CD4-positive, alpha-beta T cell (primary cell): Measurements from ENCODE around the gene TEX35. TPM values are rescaled to one million over a fixed set of nuclear protein-coding genes. Genes with fewer than 3 reads are reported as not detected.

Experiments
- ATAC-seq: fragments of 200-7000 bp; cut with Tn5 transposase; one replicate; pipeline ENCODE4 v1.10.0; 2022; ENCODE audit warnings: mild to moderate bottlenecking; ENCODE audit not compliant: poor library complexity
- CTCF ChIA-PET: fragments of 350-600 bp; sonication (Branson Sonifier 250); formaldehyde crosslinking; loops from one replicate; lab custom pipeline; 2021; ENCODE audit warnings: antibody characterized with exemption, inconsistent platforms; lab: Charles Lee
- POLR2A ChIA-PET: fragments of 350-600 bp; sonication (Branson Sonifier 250); formaldehyde crosslinking; loops from one replicate; lab custom pipeline; 2021; ENCODE audit warnings: antibody characterized with exemption, inconsistent platforms; lab: Charles Lee
- DNase-seq, 14 experiments: peaks; one replicate each; pipeline ENCODE4 v3.0.0-alpha.2; 2013 to 2020; ENCODE audit warnings: mixed read lengths in 2 of 14
- H3K27ac ChIP-seq, 2 donors: one replicate each; pipeline versions ENCODE4 v1.5.1 to v1.7.0; 2013; ENCODE audit warnings: low read length in 2 of 2, low read depth in 1 of 2, mild to moderate bottlenecking in 1 of 2
- H3K27me3 ChIP-seq, 2 experiments: 1 replicate in 1 of 2; 2 replicates in 1 of 2; pipeline versions ENCODE4 v1.6.1 to v1.7.0; 2013; ENCODE audit warnings: low read length in 2 of 2, control low read depth in 1 of 2, mild to moderate bottlenecking in 1 of 2, moderate library complexity in 1 of 2; ENCODE audit not compliant: insufficient read depth in 2 of 2, control insufficient read depth in 1 of 2
- H3K36me3 ChIP-seq: one replicate; pipeline ENCODE4 v1.6.1; 2013; ENCODE audit warnings: low read length, control low read depth; ENCODE audit not compliant: insufficient read depth
- H3K4me1 ChIP-seq: one replicate; pipeline ENCODE4 v1.6.1; 2013; ENCODE audit warnings: low read length, control low read depth; ENCODE audit not compliant: insufficient read depth
- H3K4me3 ChIP-seq: one replicate; pipeline ENCODE4 v1.5.1; 2013; ENCODE audit warnings: mild to moderate bottlenecking, low read length, moderate library complexity
- H3K9me3 ChIP-seq, 2 experiments: 1 replicate in 1 of 2; 2 replicates in 1 of 2; pipeline versions ENCODE4 v1.6.1 to v1.7.0; 2013; ENCODE audit warnings: low read length in 2 of 2, mild to moderate bottlenecking in 2 of 2, control low read depth in 1 of 2, moderate library complexity in 1 of 2; ENCODE audit not compliant: control insufficient read depth in 1 of 2, insufficient read depth in 1 of 2
- H3K27ac Mint-ChIP-seq: one replicate; pipeline ENCODE4 v1.8.0; 2020; ENCODE audit warnings: mixed read lengths
- H3K27me3 Mint-ChIP-seq: one replicate; pipeline ENCODE4 v1.8.0; 2021; ENCODE audit warnings: mixed read lengths
- H3K36me3 Mint-ChIP-seq: one replicate; pipeline ENCODE4 v1.8.0; 2021; ENCODE audit warnings: low read depth, mixed read lengths
- H3K4me1 Mint-ChIP-seq: one replicate; pipeline ENCODE4 v1.8.0; 2021; ENCODE audit warnings: low read depth, mixed read lengths
- H3K4me3 Mint-ChIP-seq: one replicate; pipeline ENCODE4 v1.8.0; 2020; ENCODE audit warnings: mild to moderate bottlenecking, mixed read lengths
- H3K9me3 Mint-ChIP-seq: one replicate; pipeline ENCODE4 v1.8.0; 2020; ENCODE audit warnings: mixed read lengths
- intact Hi-C, 2 experiments: fragments of 100-400 bp; cut with DNase I in 1 of 2; cut with micrococcal nuclease in 1 of 2; formaldehyde crosslinking; loops; one replicate each; pipeline versions ENCODE4 v1.15.1 to v1.9.0; 2023 to 2025; cut with DNase I, micrococcal nuclease
- total RNA-seq, 174 experiments: library from RNA in 2 of 174; stranded (reverse) in 2 of 174; gene quantifications; one replicate each; pipeline ENCODE4 v1.2.3 and lab custom pipeline; 2021 to 2026
- TF ChIP-seq, protein P1 (sequence below): fragments of 200-600 bp; IDR thresholded peaks from one replicate; pipeline ENCODE4 v1.8.0; 2022; ENCODE audit warnings: antibody characterized with exemption, mild to moderate bottlenecking

Gene TEX35
- total RNA-seq, 2 experiments from 2014 or later: not detected

DNA sequence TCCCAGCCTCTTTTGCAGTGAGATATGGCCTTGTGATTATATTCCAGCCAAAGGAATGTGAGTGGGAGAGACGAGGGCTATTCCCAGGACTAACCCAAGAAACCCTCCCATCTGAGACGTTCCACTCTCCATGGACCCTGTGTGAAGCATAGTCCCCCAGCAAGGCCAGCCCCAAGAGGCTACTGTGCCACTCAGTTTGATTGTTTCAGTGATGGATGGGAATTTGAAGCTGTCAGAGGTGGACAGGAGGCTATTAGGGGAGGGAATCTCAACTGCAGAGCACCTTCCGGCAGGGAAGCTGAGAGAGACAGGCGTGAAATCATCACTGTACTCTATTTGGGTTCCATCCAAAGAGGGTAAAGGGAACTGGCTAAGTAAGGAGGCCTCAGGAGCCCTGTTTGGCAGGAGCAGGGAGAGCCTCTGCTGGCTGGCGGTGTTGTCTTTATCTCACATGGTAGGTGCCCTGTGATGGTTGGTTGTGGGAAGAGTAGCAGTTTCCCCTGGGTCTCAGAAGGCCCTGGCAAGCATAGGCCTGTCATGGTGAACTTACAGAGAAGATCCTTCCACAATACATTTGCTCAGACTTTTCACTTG is 3.4 kb upstream of the TEX35 start:
- no peaks in the 10 kb centered on the region for H3K4me1 Mint-ChIP-seq
- no peaks in the 10 kb centered on the region for H3K9me3 Mint-ChIP-seq
- peaks cover 2% of the 10 kb centered on the region for H3K4me1 ChIP-seq
- H3K4me3 Mint-ChIP-seq: no peak overlapping the region
- H3K4me3 ChIP-seq: no peak overlapping the region
- ATAC-seq (no peak), DNase-seq (no peak)
- ChIA-PET CTCF (no interaction called here), POLR2A (no interaction called here)
- intact Hi-C loops: no loop called here
- H3K36me3 ChIP-seq: no peaks in the 10 kb centered on the region
- no peaks in the 10 kb centered on the region for H3K27me3 ChIP-seq
- H3K36me3 Mint-ChIP-seq: no peaks in the 10 kb centered on the region
- no peak overlapping the region for H3K27ac Mint-ChIP-seq
- H3K27me3 Mint-ChIP-seq: no peaks in the 10 kb centered on the region
- H3K9me3 ChIP-seq: peaks cover 0 to 5% of the 10 kb centered on the region in 2 experiments
- no peak overlapping the region for H3K27ac ChIP-seq
- TF ChIP-seq, protein P1, sequence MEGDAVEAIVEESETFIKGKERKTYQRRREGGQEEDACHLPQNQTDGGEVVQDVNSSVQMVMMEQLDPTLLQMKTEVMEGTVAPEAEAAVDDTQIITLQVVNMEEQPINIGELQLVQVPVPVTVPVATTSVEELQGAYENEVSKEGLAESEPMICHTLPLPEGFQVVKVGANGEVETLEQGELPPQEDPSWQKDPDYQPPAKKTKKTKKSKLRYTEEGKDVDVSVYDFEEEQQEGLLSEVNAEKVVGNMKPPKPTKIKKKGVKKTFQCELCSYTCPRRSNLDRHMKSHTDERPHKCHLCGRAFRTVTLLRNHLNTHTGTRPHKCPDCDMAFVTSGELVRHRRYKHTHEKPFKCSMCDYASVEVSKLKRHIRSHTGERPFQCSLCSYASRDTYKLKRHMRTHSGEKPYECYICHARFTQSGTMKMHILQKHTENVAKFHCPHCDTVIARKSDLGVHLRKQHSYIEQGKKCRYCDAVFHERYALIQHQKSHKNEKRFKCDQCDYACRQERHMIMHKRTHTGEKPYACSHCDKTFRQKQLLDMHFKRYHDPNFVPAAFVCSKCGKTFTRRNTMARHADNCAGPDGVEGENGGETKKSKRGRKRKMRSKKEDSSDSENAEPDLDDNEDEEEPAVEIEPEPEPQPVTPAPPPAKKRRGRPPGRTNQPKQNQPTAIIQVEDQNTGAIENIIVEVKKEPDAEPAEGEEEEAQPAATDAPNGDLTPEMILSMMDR: no peak

GRCh38 chr1:178510155-178510554 is 2.8 kb upstream of the TEX35 start:
- no peaks in the 10 kb centered on the region for H3K36me3 Mint-ChIP-seq
- Histone ChIP-seq H3K27me3 (no peaks in the 10 kb centered on the region), H3K36me3 (no peaks in the 10 kb centered on the region), H3K9me3 (peaks cover 0 to 5% of the 10 kb centered on the region in 2 experiments), H3K4me3 (no peak overlapping the region), H3K4me1 (peaks cover 2% of the 10 kb centered on the region), H3K27ac (no peak overlapping the region)
- no peak for ATAC-seq
- TF ChIP-seq, protein P1: no peak
- no peak for DNase-seq
- no peaks in the 10 kb centered on the region for H3K4me1 Mint-ChIP-seq
- POLR2A ChIA-PET: no interaction called here
- intact Hi-C loops: no loop called here
- H3K9me3 Mint-ChIP-seq: no peaks in the 10 kb centered on the region
- H3K27ac Mint-ChIP-seq: no peak overlapping the region
- CTCF ChIA-PET: no interaction called here
- H3K4me3 Mint-ChIP-seq: no peak overlapping the region
- no peaks in the 10 kb centered on the region for H3K27me3 Mint-ChIP-seq

- Histone ChIP-seq H3K27ac (no peak overlapping the region), H3K4me1 (no peaks in the 10 kb centered on the region), H3K9me3 (no peaks in the 10 kb centered on the region), H3K4me3 (no peak overlapping the region), H3K36me3 (no peaks in the 10 kb centered on the region), H3K27me3 (no peaks in the 10 kb centered on the region)
- ChIA-PET CTCF (no interaction called here), POLR2A (no interaction called here)
- no peaks in the 10 kb centered on the region for H3K9me3 Mint-ChIP-seq
- no peaks in the 10 kb centered on the region for H3K4me1 Mint-ChIP-seq
- intact Hi-C loops: no loop called here
- ATAC-seq: no peak
- H3K27ac Mint-ChIP-seq: no peak overlapping the region
- TF ChIP-seq, protein P1: no peak
- no peak for DNase-seq
- no peaks in the 10 kb centered on the region for H3K36me3 Mint-ChIP-seq
- H3K27me3 Mint-ChIP-seq: no peaks in the 10 kb centered on the region
- H3K4me3 Mint-ChIP-seq: no peak overlapping the region
These were observed 522 bp downstream of the TEX35 start for GRCh38 chr1:178513278-178513983.
